Fibroblast of lung (primary cell): Measurements from ENCODE around the gene NTSR1. TPM values are rescaled to one million over a fixed set of nuclear protein-coding genes. Genes with fewer than 3 reads are reported as not detected.

Experiments
- DNase-seq, 2 donors: peaks; one replicate each; pipeline versions ENCODE4 v3.0.0 to v3.0.0-alpha.2; 2010; ENCODE audit warnings: low read depth in 2 of 2
- H2AFZ ChIP-seq: 2 replicates; pipeline ENCODE4 v1.5.1; 2012; ENCODE audit warnings: low read length, control low read depth, inconsistent platforms
- H3K27ac ChIP-seq: 2 replicates; pipeline ENCODE4 v1.5.1; 2011; ENCODE audit warnings: low read length, control low read depth; ENCODE audit not compliant: insufficient read depth
- H3K27me3 ChIP-seq: 2 replicates; pipeline ENCODE4 v1.5.1; 2011; ENCODE audit warnings: mild to moderate bottlenecking, low read length; ENCODE audit not compliant: control insufficient read depth, insufficient read depth
- H3K36me3 ChIP-seq: 2 replicates; pipeline ENCODE4 v1.5.1; 2011; ENCODE audit warnings: low read length; ENCODE audit not compliant: control insufficient read depth, insufficient read depth
- H3K4me1 ChIP-seq: 2 replicates; pipeline ENCODE4 v1.5.1; 2011; ENCODE audit warnings: low read length; ENCODE audit not compliant: control insufficient read depth, insufficient read depth; ENCODE audit errors: extremely low read depth
- H3K4me2 ChIP-seq: 2 replicates; pipeline ENCODE4 v1.5.1; 2011; ENCODE audit warnings: low read length, control low read depth; ENCODE audit not compliant: insufficient read depth; ENCODE audit errors: extremely low read depth
- H3K4me3 ChIP-seq, 4 experiments: fragments of 200-600 bp in 1 of 4; sonication (generic) in 1 of 4; replicated peaks in 1 of 4; 2 replicates each; pipeline ENCODE4 v1.5.1; 2011 to 2016; ENCODE audit warnings: low read length in 4 of 4, low read depth in 3 of 4, mild to moderate bottlenecking in 3 of 4, control low read depth in 2 of 4, inconsistent platforms in 1 of 4, mixed read lengths in 1 of 4; ENCODE audit not compliant: insufficient read depth in 1 of 4; ENCODE audit errors: control extremely low read depth in 1 of 4
- H3K79me2 ChIP-seq: 2 replicates; pipeline ENCODE4 v1.5.1; 2012; ENCODE audit warnings: mild to moderate bottlenecking, low read length, inconsistent platforms; ENCODE audit not compliant: control insufficient read depth, insufficient read depth
- H3K9ac ChIP-seq: 2 replicates; pipeline ENCODE4 v1.5.1; 2011; ENCODE audit warnings: mild to moderate bottlenecking, low read length, control low read depth; ENCODE audit not compliant: insufficient read depth
- H3K9me3 ChIP-seq: 2 replicates; pipeline ENCODE4 v1.5.1; 2012; ENCODE audit warnings: low read depth, low read length; ENCODE audit not compliant: control insufficient read depth, insufficient read depth
- H4K20me1 ChIP-seq: 2 replicates; pipeline ENCODE4 v1.5.1; 2011; ENCODE audit warnings: low read length; ENCODE audit not compliant: control insufficient read depth, insufficient read depth; ENCODE audit errors: extremely low read depth
- EZH2 ChIP-seq: IDR thresholded peaks from 2 replicates; pipeline ENCODE4 v1.5.1; 2012; ENCODE audit warnings: low read length, control low read depth, mild to moderate bottlenecking; ENCODE audit errors: missing control alignments
- polyA plus RNA-seq, 2 donors: library from polyadenylated mRNA; depleted of rRNA in 1 of 2; stranded (reverse) in 1 of 2; unstranded in 1 of 2; fragments of >200 nt; gene quantifications; 2 replicates each; pipeline ENCODE4 v1.2.1, GENCODE V29; 2011 to 2012; ENCODE audit warnings: missing spikeins in 1 of 2
- total RNA-seq: library from RNA; depleted of rRNA; stranded (reverse); fragments of >200 nt; gene quantifications from 2 replicates; pipeline ENCODE4 v1.2.1, GENCODE V29; 2014
- TF ChIP-seq, protein P1 (sequence below), 2 donors: IDR thresholded peaks in 1 of 2; conservative IDR thresholded peaks in 1 of 2; 1 replicate in 1 of 2; 2 replicates in 1 of 2; pipeline ENCODE4 v1.5.1; 2011 to 2012; ENCODE audit warnings: low read length in 2 of 2, control low read depth in 1 of 2, inconsistent platforms in 1 of 2, low read depth in 1 of 2, mild to moderate bottlenecking in 1 of 2

NTSR1 gene
- total and polyA plus RNA-seq, 2 donors (not counting 1 experiment from before 2014, with no cell fraction given): 0.05 to 0.33 TPM

DNA sequence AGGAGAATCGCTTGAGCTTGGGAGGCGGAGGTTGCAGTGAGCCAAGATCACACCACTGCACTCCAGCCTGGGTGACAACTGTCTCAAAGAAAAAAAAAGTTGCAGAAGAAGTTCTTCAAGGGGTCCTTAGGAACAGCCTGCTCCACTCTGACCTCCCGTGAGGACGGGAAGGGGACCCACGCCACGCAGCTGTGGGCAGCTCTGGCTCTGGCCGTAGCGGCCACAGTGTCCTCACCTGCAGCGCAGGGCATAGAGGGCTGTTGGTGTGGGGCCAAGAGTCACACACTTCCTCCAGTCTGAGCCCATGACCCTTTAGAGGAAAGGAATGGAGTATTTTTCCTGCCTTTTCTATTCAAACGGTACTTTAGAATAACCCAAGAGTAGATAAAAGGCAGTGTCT, 5.4 kb downstream of the NTSR1 start:
- Histone ChIP-seq H3K27ac (no peak overlapping the region), H4K20me1 (no peaks in the 10 kb centered on the region), H3K4me2 (no peak overlapping the region), H3K27me3 (peaks cover 22% of the 10 kb centered on the region), H3K9ac (no peak overlapping the region), H3K36me3 (no peaks in the 10 kb centered on the region), H3K79me2 (peaks cover 34% of the 10 kb centered on the region), H3K9me3 (no peaks in the 10 kb centered on the region), H3K4me3 (no peak overlapping the region), H2AFZ (no peak overlapping the region), H3K4me1 (no peaks in the 10 kb centered on the region)
- no peak for DNase-seq
- no peak for TF ChIP-seq EZH2
- TF ChIP-seq, protein P1, sequence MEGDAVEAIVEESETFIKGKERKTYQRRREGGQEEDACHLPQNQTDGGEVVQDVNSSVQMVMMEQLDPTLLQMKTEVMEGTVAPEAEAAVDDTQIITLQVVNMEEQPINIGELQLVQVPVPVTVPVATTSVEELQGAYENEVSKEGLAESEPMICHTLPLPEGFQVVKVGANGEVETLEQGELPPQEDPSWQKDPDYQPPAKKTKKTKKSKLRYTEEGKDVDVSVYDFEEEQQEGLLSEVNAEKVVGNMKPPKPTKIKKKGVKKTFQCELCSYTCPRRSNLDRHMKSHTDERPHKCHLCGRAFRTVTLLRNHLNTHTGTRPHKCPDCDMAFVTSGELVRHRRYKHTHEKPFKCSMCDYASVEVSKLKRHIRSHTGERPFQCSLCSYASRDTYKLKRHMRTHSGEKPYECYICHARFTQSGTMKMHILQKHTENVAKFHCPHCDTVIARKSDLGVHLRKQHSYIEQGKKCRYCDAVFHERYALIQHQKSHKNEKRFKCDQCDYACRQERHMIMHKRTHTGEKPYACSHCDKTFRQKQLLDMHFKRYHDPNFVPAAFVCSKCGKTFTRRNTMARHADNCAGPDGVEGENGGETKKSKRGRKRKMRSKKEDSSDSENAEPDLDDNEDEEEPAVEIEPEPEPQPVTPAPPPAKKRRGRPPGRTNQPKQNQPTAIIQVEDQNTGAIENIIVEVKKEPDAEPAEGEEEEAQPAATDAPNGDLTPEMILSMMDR (conservative IDR thresholded peaks at IDR 0.05 in 1 of 2, IDR thresholded peaks at IDR 0.05 in 1 of 2; ENCODE audit: low read depth in 1 of 2, low read length in 2 of 2): no peak

DNA sequence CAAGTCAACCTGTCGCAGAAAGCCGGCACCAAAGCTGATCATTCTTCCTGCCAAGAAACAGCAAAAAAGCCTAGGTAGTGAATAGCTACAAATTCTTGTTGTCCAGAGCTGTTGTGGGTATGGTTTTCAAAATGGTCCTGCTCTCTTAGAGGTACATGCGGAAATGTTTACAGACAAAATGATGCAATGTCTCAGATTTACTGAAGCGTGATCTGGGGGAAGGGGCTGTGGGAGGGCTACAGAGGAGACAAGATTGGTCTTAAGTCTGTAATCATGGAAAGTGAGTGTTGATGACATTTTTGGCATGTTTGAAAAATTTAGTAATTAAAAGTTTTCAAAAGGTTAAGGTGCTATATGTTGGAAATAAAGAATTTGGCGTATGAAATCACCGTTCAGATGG, 6.2 kb downstream of the NTSR1 start:
- Histone ChIP-seq H3K4me3 (no peak overlapping the region), H3K9me3 (no peaks in the 10 kb centered on the region), H3K79me2 (peaks cover 31% of the 10 kb centered on the region), H3K4me2 (no peak overlapping the region), H3K27ac (no peak overlapping the region), H3K9ac (no peak overlapping the region), H3K36me3 (no peaks in the 10 kb centered on the region), H4K20me1 (no peaks in the 10 kb centered on the region), H2AFZ (no peak overlapping the region), H3K4me1 (no peaks in the 10 kb centered on the region), H3K27me3 (peaks cover 18% of the 10 kb centered on the region)
- no peak for TF ChIP-seq EZH2
- TF ChIP-seq, protein P1 (conservative IDR thresholded peaks at IDR 0.05 in 1 of 2, IDR thresholded peaks at IDR 0.05 in 1 of 2; ENCODE audit: low read depth in 1 of 2, low read length in 2 of 2): no peak
- DNase-seq: no peak

DNA sequence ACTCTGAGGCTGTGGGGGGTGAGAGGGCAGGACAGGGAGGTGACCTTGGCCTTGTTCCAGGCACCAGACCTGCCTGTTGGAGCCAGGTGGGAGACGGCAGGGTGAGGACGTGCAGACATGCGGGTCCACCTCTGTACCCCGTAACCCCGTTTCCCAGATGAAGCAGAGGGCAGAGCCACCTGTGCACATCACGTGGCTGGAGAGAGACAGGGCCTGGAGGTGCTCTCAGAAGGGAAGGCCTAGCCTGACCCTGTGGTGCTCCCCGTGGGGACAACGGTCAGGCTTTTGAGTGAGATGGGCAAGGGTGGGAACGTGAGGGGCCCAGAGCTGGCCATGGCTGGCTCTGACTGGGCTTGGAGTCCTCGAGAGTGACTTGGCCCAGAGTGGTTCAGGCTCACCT, 6.6 kb downstream of the NTSR1 start:
- H3K27me3 ChIP-seq: peaks cover 16% of the 10 kb centered on the region

More for the DNA sequence above, 6.6 kb downstream of the NTSR1 start:
- Histone ChIP-seq H4K20me1 (no peaks in the 10 kb centered on the region), H2AFZ (no peak overlapping the region), H3K9me3 (no peaks in the 10 kb centered on the region), H3K4me1 (no peaks in the 10 kb centered on the region), H3K4me2 (no peak overlapping the region), H3K9ac (no peak overlapping the region), H3K36me3 (no peaks in the 10 kb centered on the region), H3K27ac (no peak overlapping the region), H3K79me2 (peaks cover 27% of the 10 kb centered on the region), H3K4me3 (no peak overlapping the region)
- DNase-seq: no peak
- TF ChIP-seq, protein P1 (conservative IDR thresholded peaks at IDR 0.05 in 1 of 2, IDR thresholded peaks at IDR 0.05 in 1 of 2; ENCODE audit: low read depth in 1 of 2, low read length in 2 of 2): no peak
- no peak for TF ChIP-seq EZH2
